HepG2 (cell line): Measurements from ENCODE around the gene NFASC. TPM values are rescaled to one million over a fixed set of nuclear protein-coding genes. Genes with fewer than 3 reads are reported as not detected.

Experiments used
- ATAC-seq: fragments of 200-7000 bp; cut with Tn5 transposase; 3 replicates; pipeline ENCODE4 v1.9.1; 2020; ENCODE audit warnings: mild to moderate bottlenecking, moderate library complexity
- BruUV-seq: library from RNA; stranded (reverse); fragments of 400-500 nt; replicated peaks from 2 replicates; lab custom pipeline; 2021; lab: Mats Ljungman, UMichigan
- CTCF ChIA-PET: fragments of 300-600 bp; formaldehyde crosslinking; extraction: SDS; loops from one replicate; lab custom pipeline; 2021; ENCODE audit warnings: low total read pairs, inconsistent platforms, low intra/inter-chr PET ratio; lab: Yijun Ruan, JAX
- POLR2A ChIA-PET: fragments of 350-600 bp; sonication (Branson Sonifier 250); formaldehyde crosslinking; loops from one replicate; lab custom pipeline; 2020; ENCODE audit warnings: antibody characterized with exemption, inconsistent platforms; lab: Yijun Ruan, JAX
- DNase-seq: peaks from one replicate; pipeline ENCODE4 v3.0.0-alpha.2; 2015; ENCODE audit warnings: low spot score
- FAIRE-seq: peaks from 3 replicates; lab custom pipeline; 2011; peaks lifted over from hg19 to GRCh38; lab: Jason Lieb, UNC
- H2AFZ ChIP-seq: one replicate; pipeline ENCODE4 v1.6.1; 2011; ENCODE audit warnings: low read length, inconsistent platforms
- H3K27ac ChIP-seq: fragments of 300-600 bp; 3 replicates; pipeline ENCODE4 v1.8.0; 2011; ENCODE audit warnings: mixed run types, mild to moderate bottlenecking, mixed read lengths, low read length, inconsistent platforms; ENCODE audit not compliant: insufficient read depth; ENCODE audit errors: extremely low read length
- H3K27me3 ChIP-seq, 2 experiments: fragments of 200-600 bp in 1 of 2; 2 replicates in 1 of 2; 3 replicates in 1 of 2; pipeline versions ENCODE4 v1.6.0 to v1.8.0; 2011; ENCODE audit warnings: low read length in 2 of 2, mild to moderate bottlenecking in 2 of 2, moderate library complexity in 2 of 2, inconsistent platforms in 1 of 2; ENCODE audit not compliant: insufficient read depth in 2 of 2, control insufficient read depth in 1 of 2
- H3K36me3 ChIP-seq, 2 experiments: fragments of 200-600 bp in 1 of 2; replicated peaks in 1 of 2; 2 replicates in 1 of 2; 3 replicates in 1 of 2; pipeline versions ENCODE4 v1.5.1 to v1.8.0; 2011; ENCODE audit warnings: low read length in 2 of 2, inconsistent platforms in 1 of 2; ENCODE audit not compliant: insufficient read depth in 2 of 2, control insufficient read depth in 1 of 2
- H3K4me1 ChIP-seq: 2 replicates; pipeline ENCODE4 v1.5.1; 2012; ENCODE audit warnings: low read length, inconsistent platforms; ENCODE audit not compliant: insufficient read depth
- H3K4me2 ChIP-seq: 2 replicates; pipeline ENCODE4 v1.6.0; 2011; ENCODE audit warnings: low read depth, low read length, inconsistent platforms
- H3K4me3 ChIP-seq, 3 experiments: fragments of 200-600 bp in 1 of 3; sonication (generic), shearing (Covaris generic) in 1 of 3; replicated peaks in 1 of 3; 2 replicates each; pipeline ENCODE4 v1.5.1; 2011 to 2016; ENCODE audit warnings: low read length in 3 of 3, inconsistent platforms in 2 of 3, low read depth in 2 of 3, mild to moderate bottlenecking in 2 of 3, control low read depth in 1 of 3, mixed read lengths in 1 of 3; ENCODE audit not compliant: insufficient read depth in 1 of 3
- H3K79me2 ChIP-seq: one replicate; pipeline ENCODE4 v1.6.1; 2011; ENCODE audit warnings: low read length, inconsistent platforms; ENCODE audit not compliant: insufficient read depth
- H3K9ac ChIP-seq: 2 replicates; pipeline ENCODE4 v1.6.0; 2011; ENCODE audit warnings: mild to moderate bottlenecking, low read depth, low read length, inconsistent platforms; ENCODE audit not compliant: insufficient read depth
- H3K9me3 ChIP-seq: 2 replicates; pipeline ENCODE4 v1.5.1; 2012; ENCODE audit warnings: mild to moderate bottlenecking, low read length
- H4K20me1 ChIP-seq: 2 replicates; pipeline ENCODE4 v1.6.0; 2011; ENCODE audit warnings: inconsistent platforms, mild to moderate bottlenecking, low read length, moderate library complexity; ENCODE audit not compliant: insufficient read depth
- ELF3 ChIP-seq: IDR thresholded peaks from 2 replicates; pipeline ENCODE4 v1.6.1; 2016; ENCODE audit warnings: missing genetic modification reagents, missing compliant biosample characterization
- FOSL2 ChIP-seq: sonication (generic); formaldehyde crosslinking; IDR thresholded peaks from 2 replicates; pipeline ENCODE4 v1.4.0; 2020; ENCODE audit warnings: missing genetic modification reagents
- JARID2 ChIP-seq: sonication (generic); formaldehyde crosslinking; IDR thresholded peaks from 2 replicates; pipeline ENCODE4 v1.8.1; 2023; ENCODE audit warnings: missing genetic modification reagents, inconsistent platforms; ENCODE audit not compliant: insufficient replicate concordance
- MTF1 ChIP-seq: sonication (generic); formaldehyde crosslinking; IDR thresholded peaks from 2 replicates; pipeline ENCODE4 v1.5.0; 2020; ENCODE audit warnings: missing genetic modification reagents
- NR2F1 ChIP-seq, 2 experiments: fragments of 450-650 bp in 1 of 2; formaldehyde crosslinking in 1 of 2; IDR thresholded peaks; 2 replicates each; pipeline versions ENCODE4 v1.5.0 to v1.6.1; 2016 to 2020; ENCODE audit warnings: mild to moderate bottlenecking in 1 of 2, missing compliant biosample characterization in 1 of 2, missing genetic modification reagents in 1 of 2, moderate library complexity in 1 of 2
- NR3C1 ChIP-seq: sonication (generic); formaldehyde crosslinking; IDR thresholded peaks from 2 replicates; pipeline ENCODE4 v1.4.0; 2020; ENCODE audit warnings: missing genetic modification reagents
- ONECUT2 ChIP-seq: sonication (generic); formaldehyde crosslinking; IDR thresholded peaks from 2 replicates; pipeline ENCODE4 v1.4.0; 2020; ENCODE audit warnings: missing genetic modification reagents
- RARG ChIP-seq: sonication (generic); formaldehyde crosslinking; IDR thresholded peaks from 2 replicates; pipeline ENCODE4 v1.4.0; 2020; ENCODE audit warnings: low read depth, mild to moderate bottlenecking, missing genetic modification reagents
- RNF2 ChIP-seq: fragments of 450-650 bp; conservative IDR thresholded peaks from 2 replicates; pipeline ENCODE4 v1.6.1; 2016; ENCODE audit warnings: low read depth
- SIX4 ChIP-seq: sonication (generic); formaldehyde crosslinking; IDR thresholded peaks from 2 replicates; pipeline ENCODE4 v1.4.0; 2020; ENCODE audit warnings: missing genetic modification reagents
- YEATS4 ChIP-seq: sonication (generic); formaldehyde crosslinking; IDR thresholded peaks from 2 replicates; pipeline ENCODE4 v1.4.0; 2020; ENCODE audit warnings: missing genetic modification reagents, borderline replicate concordance
- ZBTB21 ChIP-seq: sonication (generic); formaldehyde crosslinking; IDR thresholded peaks from 2 replicates; pipeline ENCODE4 v1.4.0; 2020; ENCODE audit warnings: missing genetic modification reagents
- ZBTB8A ChIP-seq: sonication (generic); formaldehyde crosslinking; IDR thresholded peaks from 2 replicates; pipeline ENCODE4 v1.4.0; 2020; ENCODE audit warnings: mild to moderate bottlenecking, low read depth, missing genetic modification reagents, borderline replicate concordance
- ZFX ChIP-seq: sonication (generic); formaldehyde crosslinking; IDR thresholded peaks from 2 replicates; pipeline ENCODE4 v1.4.0; 2020; ENCODE audit warnings: mild to moderate bottlenecking, low read depth, missing genetic modification reagents, moderate library complexity
- ZNF672 ChIP-seq: sonication (generic); formaldehyde crosslinking; IDR thresholded peaks from 2 replicates; pipeline ENCODE4 v1.8.1; 2022; ENCODE audit warnings: missing genetic modification reagents
- ZSCAN21 ChIP-seq: sonication (generic); formaldehyde crosslinking; IDR thresholded peaks from 2 replicates; pipeline ENCODE4 v1.8.0; 2022; ENCODE audit warnings: mild to moderate bottlenecking, missing genetic modification reagents, moderate library complexity, borderline replicate concordance
- ZSCAN30 ChIP-seq: sonication (generic); formaldehyde crosslinking; IDR thresholded peaks from 2 replicates; pipeline ENCODE4 v1.5.0; 2020; ENCODE audit warnings: mild to moderate bottlenecking, missing genetic modification reagents
- WGBS: methylation state at CpG from one replicate; pipeline ENCODE4 v1.1.6; 2017; ENCODE audit warnings: low lambda C conversion rate; 5-methylcytosine and 5-hydroxymethylcytosine counted together
- in situ Hi-C: cut with HindIII; loops from 2 replicates; pipeline ENCODE4 v1.10.0; 2017; ENCODE audit warnings: low pct_unique_long_range_greater_than_20kb; ENCODE audit not compliant: extremely low pct_ligation_motif_present
- intact Hi-C: fragments of 100-400 bp; cut with micrococcal nuclease; formaldehyde crosslinking; loops from one replicate; pipeline ENCODE4 v1.10.0; 2022; ENCODE audit not compliant: unreplicated experiment
- polyA plus RNA-seq, 8 experiments: library from polyadenylated mRNA; depleted of rRNA in 3 of 8; stranded (reverse) in 7 of 8; unstranded in 1 of 8; fragments of >200 nt; fragmentation: Illumina TruSeq in 4 of 8; extraction: Trizol in 4 of 8; gene quantifications; 2 replicates each; pipeline versions ENCODE4 v1.2.1 to v1.2.3, GENCODE V29; 2011 to 2016; ENCODE audit warnings: low read depth in 4 of 8, missing spikeins in 1 of 8, mixed read lengths in 1 of 8; ENCODE audit not compliant: insufficient read depth in 1 of 8
- total RNA-seq, 5 experiments: library from RNA; depleted of rRNA; stranded (reverse); fragments of >200 nt; fragmentation: Illumina TruSeq; extraction: Trizol; gene quantifications; 2 replicates each; pipeline ENCODE4 v1.2.3, GENCODE V29; 2016; ENCODE audit warnings: low read depth in 1 of 5
- TF ChIP-seq, protein P1 (sequence below): sonication (generic); formaldehyde crosslinking; conservative IDR thresholded peaks from 2 replicates; pipeline ENCODE4 v1.4.0; 2020; ENCODE audit warnings: missing genetic modification reagents
- TF ChIP-seq, protein P2 (sequence below): sonication (generic); formaldehyde crosslinking; IDR thresholded peaks from 2 replicates; pipeline ENCODE4 v1.5.0; 2020; ENCODE audit warnings: missing genetic modification reagents
- TF ChIP-seq, protein P3 (sequence below): IDR thresholded peaks from 2 replicates; pipeline ENCODE4 v1.6.1; 2016

The NFASC gene
- total and polyA plus RNA-seq, 2 of the 13 experiments (the other 11 are each of a cell fraction or from before 2014, with no cell fraction given) = not detected

DNA sequence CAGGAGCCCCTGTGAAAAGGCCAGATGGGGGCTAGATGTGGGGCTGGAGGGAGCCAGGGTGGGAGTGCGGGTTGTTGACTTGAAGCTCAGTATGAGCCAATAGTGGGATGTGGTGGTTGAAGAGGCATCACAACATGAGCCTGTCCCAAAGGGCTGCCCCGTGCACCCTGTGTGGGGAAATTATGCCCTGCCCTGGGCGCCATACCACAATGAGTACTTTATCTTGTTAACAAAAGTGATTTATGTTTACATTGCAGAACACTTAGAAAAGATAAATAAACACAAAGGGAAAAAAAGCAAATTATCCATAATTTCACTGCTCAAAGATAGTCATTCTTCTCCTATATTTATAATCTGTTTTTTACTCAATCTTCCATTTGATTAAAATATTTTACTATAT is 1.6 kb upstream of the NFASC start:
- POLR2A ChIA-PET = no interaction called here
- no peak for FAIRE-seq
- H3K4me1 ChIP-seq = no peaks in the 10 kb centered on the region

More for the DNA sequence above, 1.6 kb upstream of the NFASC start:
- H3K9ac ChIP-seq = no peak overlapping the region
- no TSS peak for BruUV-seq
- H3K9me3 ChIP-seq = no peaks in the 10 kb centered on the region
- no peaks in the 10 kb centered on the region for H4K20me1 ChIP-seq
- no peak overlapping the region for H2AFZ ChIP-seq
- no peaks in the 10 kb centered on the region for H3K36me3 ChIP-seq
- no peak overlapping the region for H3K4me3 ChIP-seq
- H3K79me2 ChIP-seq = no peaks in the 10 kb centered on the region
- intact Hi-C loops = no loop called here
- DNase-seq (no peak), ATAC-seq (no peak)
- H3K27me3 ChIP-seq = peaks cover 2 to 15% of the 10 kb centered on the region in 2 experiments; a peak in 4 of 5 replicates
- TF ChIP-seq, protein P1, sequence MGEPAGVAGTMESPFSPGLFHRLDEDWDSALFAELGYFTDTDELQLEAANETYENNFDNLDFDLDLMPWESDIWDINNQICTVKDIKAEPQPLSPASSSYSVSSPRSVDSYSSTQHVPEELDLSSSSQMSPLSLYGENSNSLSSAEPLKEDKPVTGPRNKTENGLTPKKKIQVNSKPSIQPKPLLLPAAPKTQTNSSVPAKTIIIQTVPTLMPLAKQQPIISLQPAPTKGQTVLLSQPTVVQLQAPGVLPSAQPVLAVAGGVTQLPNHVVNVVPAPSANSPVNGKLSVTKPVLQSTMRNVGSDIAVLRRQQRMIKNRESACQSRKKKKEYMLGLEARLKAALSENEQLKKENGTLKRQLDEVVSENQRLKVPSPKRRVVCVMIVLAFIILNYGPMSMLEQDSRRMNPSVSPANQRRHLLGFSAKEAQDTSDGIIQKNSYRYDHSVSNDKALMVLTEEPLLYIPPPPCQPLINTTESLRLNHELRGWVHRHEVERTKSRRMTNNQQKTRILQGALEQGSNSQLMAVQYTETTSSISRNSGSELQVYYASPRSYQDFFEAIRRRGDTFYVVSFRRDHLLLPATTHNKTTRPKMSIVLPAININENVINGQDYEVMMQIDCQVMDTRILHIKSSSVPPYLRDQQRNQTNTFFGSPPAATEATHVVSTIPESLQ (CRISPR knock-in tag) = no peak
- TF ChIP-seq ZBTB21 (CRISPR knock-in tag) (no peak), ZNF672 (CRISPR knock-in tag) (no peak), JARID2 (CRISPR knock-in tag) (no peak), MTF1 (CRISPR knock-in tag) (no peak), YEATS4 (CRISPR knock-in tag) (no peak), NR2F1 (CRISPR knock-in tag; IDR thresholded peaks at IDR 0.05) (no peak), RNF2 (no peak), ZSCAN30 (CRISPR knock-in tag) (no peak), ZSCAN21 (no peak), RARG (no peak), ONECUT2 (CRISPR knock-in tag) (no peak), ZBTB8A (CRISPR knock-in tag) (no peak), ZFX (CRISPR knock-in tag) (no peak), ELF3 (no peak), SIX4 (CRISPR knock-in tag) (no peak), NR3C1 (CRISPR knock-in tag) (no peak), FOSL2 (CRISPR knock-in tag) (no peak)
- TF ChIP-seq, protein P2, sequence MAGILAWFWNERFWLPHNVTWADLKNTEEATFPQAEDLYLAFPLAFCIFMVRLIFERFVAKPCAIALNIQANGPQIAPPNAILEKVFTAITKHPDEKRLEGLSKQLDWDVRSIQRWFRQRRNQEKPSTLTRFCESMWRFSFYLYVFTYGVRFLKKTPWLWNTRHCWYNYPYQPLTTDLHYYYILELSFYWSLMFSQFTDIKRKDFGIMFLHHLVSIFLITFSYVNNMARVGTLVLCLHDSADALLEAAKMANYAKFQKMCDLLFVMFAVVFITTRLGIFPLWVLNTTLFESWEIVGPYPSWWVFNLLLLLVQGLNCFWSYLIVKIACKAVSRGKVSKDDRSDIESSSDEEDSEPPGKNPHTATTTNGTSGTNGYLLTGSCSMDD (CRISPR knock-in tag) = no peak
- TF ChIP-seq, protein P3, sequence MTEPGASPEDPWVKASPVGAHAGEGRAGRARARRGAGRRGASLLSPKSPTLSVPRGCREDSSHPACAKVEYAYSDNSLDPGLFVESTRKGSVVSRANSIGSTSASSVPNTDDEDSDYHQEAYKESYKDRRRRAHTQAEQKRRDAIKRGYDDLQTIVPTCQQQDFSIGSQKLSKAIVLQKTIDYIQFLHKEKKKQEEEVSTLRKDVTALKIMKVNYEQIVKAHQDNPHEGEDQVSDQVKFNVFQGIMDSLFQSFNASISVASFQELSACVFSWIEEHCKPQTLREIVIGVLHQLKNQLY (CRISPR knock-in tag) = no peak
- H3K27ac ChIP-seq = no peak overlapping the region
- WGBS = 3% methylated on average over 3 of the region's 3 CpGs
- CTCF ChIA-PET = no interaction called here
- in situ Hi-C loops = no loop called here
- no peak overlapping the region for H3K4me2 ChIP-seq
